ENCODE results near the gene GIT1.
"Not testable (repeated sequence)": the region's sequence is repeated elsewhere in the genome, so short reads cannot be mapped to it uniquely, and the experiment has no call there.

The GIT1 gene

DNA sequence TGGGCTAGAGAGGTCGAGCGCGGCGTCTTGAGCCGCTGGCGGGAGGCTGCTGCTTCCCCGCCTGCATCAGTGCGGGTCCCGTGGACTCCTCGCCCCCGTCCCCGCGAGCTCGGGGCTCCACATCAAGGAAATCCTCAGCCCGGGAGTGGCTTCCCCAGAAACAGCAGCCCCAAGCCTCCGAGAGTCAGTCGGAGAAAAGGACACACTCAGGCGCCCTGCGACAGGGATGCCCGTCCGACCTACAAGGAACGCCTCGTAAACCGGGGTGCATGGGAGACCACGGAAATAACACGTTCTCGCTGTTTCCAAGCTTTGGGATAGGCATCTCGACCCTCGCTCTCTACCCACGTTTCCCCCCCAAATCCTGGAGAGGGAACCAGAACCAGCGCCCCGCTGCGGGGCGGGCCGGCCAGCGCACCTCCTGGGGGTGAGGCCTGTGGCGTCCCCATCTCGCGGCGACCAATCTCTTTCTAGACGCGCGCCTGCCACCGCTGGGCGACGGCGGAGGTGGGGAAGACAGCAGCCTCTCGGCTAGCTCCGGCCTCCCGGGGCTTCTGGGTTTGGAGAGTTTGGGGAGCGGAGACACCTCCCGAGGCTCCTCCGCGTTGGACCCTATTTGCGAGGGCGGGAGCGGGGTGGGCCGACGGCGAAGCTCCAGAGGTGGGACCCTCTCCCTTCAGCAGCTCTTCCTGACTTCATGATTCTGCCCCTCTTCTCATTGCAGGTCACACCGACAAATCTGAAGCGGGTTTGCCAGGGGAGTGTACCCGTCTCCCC, 21.7 kb downstream of the GIT1 start:
- peak; percentile 88 for DNase-seq (ENCODE audit: low spot score)

DNA sequence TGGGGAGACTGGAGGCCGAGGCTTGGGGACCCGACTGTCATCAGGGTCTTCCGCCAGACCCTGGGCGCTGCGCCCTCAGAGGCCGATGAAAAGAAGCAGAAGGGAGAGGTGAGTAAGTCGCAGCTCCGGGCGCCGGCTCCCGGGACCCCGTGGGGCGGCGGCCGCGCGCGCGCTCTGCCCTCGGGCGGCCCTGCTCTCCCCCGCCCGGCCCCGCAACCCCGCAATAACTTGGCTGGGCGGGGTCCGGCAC, 22.2 kb downstream of the GIT1 start:
- peak; percentile 60 for DNase-seq (ENCODE audit: low spot score)

DNA sequence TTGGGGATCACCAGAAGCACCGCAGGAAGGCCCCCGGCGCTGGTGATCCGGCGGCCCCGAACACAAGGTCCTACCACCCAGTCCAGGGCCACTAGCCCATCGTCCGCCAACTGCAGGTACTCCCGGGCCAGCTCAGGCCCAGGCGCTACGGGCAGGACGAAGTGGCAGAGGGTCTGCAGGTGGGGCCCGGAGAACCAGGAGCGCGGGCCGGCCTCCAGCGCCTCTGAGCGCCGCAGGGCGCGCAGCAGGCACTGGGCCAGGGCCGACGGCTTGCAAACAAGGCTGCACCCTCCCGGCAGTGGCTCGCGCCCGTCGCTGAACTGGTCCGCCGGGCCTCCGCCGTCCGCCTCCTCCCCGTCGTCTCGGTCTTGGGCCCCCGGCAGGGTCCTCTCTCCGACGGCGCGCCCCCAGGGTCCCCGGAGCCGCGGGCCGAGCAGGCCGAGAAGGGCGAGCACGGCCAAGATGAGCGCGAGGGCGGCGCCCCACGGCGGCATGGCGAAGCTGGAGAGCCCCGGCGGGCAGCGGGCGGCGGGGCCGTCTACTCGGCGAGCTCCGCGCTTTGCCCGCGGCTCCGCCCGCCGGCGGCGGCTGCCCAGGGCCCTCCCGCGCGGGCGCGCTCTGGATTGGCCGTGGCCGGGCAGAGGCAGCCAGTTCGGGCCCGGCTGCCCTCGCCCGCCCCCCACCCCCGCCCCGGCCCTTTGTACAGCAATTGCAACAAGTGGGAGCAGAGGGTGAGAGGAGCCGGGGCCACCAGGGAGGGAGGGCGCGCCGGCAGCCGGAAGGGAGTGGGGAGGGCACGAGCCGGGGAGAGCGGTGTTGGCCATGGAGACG, 22.8 kb downstream of the GIT1 start, which contains the start of gene ABHD15:
TSS of gene ABHD15 (minus strand) at position 565 of the 831 bp plus-strand sequence. CDS start at position 494, 71 bp downstream.
- peak; percentile 64 for DNase-seq (ENCODE audit: low spot score)

DNA sequence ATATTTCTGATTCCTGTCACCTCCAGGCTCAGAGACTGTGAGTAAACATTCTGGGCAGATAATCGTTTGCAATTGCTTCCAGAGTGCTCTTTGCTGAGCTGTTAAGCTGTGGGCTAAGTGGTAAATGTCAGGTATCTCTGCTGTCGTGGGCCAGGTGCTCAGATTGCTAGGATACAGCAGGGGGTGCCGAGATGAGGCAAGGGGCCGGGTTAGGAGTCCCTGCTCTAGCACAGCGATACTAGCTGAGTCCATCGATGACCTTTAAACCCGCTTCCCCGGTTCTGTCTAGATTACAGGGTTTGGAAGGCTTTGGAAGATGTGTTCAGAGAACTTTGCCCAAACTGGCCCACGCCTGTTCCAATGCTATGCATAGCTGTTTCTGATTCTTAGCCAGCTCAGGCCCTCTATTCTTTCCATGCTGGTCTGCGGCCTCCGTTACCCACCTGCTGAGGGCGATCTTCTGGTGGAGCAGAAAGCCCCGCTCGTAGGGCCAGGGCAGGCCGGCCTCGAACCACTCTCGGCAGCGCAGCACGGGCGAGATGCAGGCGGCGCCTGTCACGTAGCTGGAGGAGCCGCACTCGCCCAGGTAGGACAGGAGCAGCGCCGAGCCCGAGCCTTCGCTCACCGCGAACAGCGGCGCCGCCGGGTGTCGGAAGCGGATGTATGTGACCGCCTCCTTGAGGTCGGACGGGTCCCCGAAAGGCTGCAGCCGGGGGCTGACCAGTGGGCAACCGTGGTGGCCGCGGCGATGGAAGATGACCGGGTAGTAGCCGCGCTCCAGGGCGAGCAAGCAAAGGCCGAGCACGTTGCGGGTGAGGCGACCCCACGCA, 23.6 kb downstream of the GIT1 start:
- peak; percentile 60 for DNase-seq (ENCODE audit: low spot score)

DNA sequence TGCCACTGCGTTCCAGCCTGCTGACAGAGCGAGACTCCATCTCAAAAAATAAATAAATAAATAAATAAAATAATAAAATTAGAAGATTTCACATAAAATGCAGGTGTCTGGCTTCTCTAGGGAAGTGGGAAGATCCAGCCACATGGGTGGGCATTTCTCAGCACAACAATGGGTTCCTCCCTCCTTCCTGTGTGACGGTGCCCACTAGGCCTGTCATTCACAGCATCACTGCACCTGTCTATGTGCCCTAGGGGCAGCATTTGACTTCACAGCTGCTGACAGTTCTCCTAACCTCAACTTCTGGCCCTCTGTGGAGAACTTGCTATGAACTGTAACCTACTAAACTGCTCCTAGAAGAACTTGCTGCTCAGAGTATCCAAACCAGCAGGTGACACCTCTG, 25.6 kb downstream of the GIT1 start:
- peak; percentile 81 for DNase-seq (ENCODE audit: low spot score)

DNA sequence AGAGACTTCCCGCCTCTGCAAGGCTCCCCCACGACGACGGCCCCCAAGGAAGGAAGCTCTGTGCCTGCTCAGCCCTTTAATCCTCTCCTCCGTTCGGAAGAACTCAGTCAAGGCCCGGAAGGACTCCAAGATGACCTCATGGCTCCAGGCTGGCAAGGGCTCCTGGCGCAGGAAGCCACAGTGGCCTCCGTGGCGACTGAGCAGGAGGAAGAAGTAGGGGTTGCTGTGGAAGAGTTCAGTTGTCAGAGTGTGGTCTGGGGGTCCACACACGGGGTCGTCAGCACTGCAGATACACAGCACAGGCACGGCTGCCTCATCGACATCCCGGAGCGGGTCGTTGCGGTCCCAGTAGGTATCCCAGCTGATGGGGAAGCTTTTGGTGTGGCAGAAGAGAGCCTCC, 26.8 kb downstream of the GIT1 start:
- DNase-seq (ENCODE audit: low spot score) = no peak

DNA sequence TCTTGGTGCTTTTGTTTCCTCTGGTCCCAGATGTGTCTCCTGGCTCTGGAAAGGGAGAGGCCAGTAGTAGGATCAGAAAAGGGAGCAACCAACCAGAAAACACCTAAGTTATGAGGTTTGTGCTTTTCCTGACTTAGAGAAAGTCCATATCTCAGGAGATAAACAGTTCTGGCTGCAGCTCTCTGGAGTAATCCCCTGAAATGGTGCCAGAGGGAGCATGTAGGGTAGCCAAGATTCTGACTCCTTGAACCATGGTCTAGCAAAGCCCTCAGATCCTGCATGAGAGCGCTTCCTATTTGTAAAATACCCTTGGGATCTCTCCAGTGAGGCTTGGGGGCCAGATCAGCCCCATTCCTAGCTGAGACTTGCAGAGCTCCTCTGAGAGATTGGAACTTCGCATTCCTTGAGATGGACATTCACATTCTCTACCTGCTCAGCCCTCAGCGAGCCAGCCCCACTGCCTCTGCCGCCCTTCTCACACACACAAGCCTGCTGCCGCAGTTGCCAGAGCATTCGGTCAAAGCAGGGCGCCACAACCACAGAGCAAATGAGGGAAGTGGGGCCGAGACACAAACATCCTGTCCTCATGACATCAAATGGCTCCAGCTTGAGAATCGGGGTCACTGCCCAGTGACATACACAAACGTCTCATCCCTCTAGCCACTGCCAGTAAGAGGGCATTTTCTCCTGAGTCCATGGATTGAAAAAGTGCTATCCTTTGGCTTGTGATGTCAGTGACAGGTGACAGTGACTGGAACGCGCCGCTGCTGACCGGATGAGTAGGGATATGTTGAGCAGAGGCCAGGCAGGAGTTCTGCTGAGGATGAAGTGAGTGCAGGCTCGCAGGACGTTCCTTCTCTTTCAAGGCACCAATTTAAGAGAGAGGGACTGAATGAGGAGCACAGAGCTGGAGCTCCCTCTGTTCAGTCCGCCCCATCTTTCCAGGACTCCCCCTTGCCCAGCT, 27.6 kb downstream of the GIT1 start:
- DNase-seq (ENCODE audit: low spot score) = peak; percentile 70

DNA sequence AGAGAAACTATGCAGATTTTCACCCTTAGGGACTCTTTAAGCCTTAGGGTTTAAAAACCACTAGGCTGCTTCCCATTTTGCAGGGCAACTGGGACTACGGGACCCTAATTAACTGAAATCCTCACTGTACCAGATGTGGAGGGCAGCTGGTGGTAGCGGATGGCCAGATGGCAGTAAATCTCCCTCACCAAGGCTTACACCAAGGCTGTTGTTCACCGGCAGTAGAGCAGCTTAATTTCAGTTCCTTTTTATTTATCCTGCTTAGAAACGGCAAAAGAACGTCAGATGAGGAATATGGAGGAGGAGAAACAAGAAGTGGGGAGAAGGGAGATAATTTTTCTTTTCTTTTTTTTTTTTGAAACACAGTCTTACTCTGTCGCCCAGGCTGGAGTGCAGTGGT, 29.1 kb downstream of the GIT1 start:
- DNase-seq (ENCODE audit: low spot score) = peak; percentile 83

DNA sequence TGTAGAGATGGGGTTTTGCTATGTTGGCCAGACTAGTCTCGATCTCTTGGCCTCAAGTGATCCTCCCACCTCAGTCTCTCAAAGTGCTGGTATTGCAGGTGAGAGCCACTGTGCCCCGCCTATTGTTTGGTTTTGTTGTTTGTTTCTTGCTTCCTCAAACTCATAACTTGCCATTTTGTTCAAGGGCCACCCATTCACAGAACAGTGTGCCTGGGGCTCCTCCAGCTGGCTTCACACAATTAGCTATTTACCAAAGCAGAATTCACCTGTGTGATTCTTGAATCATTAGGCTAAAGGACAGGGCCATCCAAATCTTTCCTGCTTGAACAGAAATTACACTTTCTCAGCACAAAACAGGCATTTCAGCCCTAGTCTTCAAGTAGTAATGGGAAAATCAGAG, 29.8 kb downstream of the GIT1 start:
- no peak for DNase-seq (ENCODE audit: low spot score)

DNA sequence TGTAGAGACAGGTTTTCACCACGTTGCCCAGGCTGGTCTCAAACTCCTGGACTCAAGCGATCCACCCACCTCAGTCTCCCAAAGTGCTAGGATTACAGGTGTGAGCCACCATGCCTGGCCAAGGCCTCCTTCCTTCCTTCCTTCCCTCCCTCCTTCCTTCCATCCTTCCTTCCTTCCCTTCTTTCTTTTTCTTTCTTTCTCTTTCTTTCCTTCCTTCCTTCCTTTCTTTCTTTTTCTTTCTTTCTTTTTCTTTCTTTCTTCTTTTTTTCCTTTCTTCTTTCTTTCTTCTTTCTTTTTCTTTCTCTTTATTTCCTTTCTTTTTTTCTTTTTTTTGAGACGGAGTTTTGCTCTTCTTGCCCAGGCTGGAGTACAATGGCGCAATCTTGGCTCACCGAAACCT, 31.3 kb downstream of the GIT1 start:
- not testable (repeated sequence) for DNase-seq (ENCODE audit: low spot score)

DNA sequence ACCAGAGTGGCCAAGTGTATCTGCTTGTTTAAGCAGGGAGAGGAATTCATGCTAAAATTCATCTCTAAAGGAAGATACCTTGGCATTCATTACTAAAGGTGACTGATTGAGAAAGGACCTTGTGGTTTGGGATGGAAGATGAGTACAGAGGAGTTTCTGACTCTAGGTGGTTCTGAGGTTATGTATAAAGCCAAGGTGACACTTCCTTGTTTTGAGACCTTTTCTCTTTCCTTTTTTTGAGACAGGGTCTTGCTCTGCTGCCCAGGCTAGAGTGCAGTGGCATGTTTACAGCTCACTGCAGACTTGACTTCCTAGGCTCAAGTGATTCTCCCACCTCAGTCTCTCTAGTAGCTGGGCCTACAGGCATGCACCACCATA, 31.7 kb downstream of the GIT1 start:
- no peak for DNase-seq (ENCODE audit: low spot score)

DNA sequence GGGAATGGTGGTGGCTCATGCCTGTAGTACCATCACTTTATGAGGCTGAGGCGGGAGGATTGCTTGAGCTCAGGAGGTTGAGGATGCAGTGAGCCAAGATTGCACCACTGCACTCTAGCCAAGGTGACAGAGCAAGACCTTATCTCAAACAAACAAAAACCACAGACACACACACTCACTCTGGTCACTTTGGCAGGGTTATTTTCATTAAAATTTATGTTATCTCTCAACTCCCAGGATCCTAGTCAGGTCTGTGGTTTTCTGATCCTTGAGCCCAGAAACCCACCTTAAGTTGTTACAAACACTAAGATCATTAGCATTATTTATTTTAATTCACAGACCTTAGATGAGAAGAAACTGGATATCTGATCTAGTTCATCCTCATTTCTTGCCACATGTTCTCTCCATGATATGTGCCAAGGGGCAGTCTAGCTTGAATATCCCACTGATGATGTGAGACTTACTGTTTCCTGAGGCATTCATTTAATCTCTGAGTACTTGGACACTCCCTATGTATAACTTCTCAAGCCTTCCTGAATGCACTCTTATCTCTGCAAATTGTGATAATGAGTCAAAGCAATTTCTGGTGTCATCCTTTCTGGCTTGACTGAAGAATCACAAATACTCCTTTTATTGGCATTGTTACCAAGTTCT, 32.2 kb downstream of the GIT1 start:
- DNase-seq (ENCODE audit: low spot score) = no peak

DNA sequence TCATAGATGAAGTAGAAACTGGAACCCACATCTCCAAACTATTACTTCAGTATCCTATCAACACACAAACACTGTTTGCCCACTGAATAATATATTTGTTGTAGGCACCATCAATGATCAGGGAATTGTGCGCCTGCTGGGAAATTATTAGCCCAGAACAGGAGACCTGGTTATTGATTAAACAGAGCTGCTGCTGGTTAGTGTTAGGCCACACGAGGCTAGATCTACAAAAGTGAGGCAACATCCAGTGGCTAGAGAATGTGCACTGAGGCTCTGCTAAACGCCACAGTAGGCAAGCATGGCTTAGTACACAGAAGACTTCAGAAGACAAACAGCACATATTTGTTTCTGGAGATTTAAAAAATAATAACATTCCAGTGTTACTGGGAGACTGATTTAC, 33.6 kb downstream of the GIT1 start:
- no peak for DNase-seq (ENCODE audit: low spot score)

DNA sequence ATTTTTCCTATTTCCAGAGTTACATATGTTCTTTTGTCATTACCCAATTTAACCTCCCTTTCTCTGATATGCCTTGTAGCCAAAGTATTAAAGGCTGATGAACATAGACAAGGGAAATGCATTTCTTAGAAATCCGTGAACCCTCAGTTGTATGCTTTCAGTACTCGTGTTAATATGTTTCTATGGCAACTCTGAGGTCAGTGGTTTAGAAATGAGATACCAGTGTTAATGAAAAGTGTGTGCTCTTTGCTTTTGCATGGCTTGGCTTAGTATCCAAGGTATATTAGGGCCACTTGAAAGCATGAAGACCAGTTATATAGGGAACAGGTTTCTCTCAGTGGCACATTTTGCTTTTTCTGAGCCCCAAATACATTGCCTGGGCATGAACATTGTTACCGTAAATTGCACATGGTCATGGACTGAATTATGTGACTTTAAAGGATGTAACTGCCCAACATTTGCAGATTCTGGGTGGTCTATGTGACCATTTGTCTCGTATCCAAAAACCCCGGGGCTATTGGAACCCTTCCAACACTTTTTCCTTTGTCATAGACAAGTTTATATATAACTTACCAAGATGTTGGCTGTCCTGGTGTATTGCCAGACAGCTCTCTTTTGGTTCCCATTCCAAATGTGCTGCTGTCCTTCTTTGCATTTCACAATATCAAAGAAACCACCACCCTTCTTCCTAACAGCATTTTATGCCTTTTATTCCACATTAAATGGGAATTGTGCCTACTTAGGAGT, 40.1 kb downstream of the GIT1 start:
- no peak for DNase-seq (ENCODE audit: low spot score)

DNA sequence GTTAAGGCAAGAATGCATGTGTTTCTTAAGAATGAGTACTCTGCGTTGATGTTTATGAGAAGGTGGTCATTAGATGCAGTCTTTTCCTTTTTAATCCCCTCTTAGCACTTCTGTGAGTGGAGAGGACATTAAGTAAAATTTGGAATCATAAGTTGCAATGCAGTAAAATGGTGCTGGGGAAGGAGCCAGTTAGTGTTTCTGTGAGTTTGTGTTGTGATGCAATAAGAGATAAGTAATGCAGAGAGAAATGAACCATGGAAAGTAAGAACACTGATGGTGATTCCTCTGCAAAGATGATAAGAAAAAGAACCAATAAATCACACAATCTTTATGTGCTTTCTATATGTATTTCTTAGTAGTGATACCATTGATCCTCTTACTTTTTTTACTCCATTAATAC, 42.6 kb downstream of the GIT1 start:
- DNase-seq (ENCODE audit: low spot score) = no peak

DNA sequence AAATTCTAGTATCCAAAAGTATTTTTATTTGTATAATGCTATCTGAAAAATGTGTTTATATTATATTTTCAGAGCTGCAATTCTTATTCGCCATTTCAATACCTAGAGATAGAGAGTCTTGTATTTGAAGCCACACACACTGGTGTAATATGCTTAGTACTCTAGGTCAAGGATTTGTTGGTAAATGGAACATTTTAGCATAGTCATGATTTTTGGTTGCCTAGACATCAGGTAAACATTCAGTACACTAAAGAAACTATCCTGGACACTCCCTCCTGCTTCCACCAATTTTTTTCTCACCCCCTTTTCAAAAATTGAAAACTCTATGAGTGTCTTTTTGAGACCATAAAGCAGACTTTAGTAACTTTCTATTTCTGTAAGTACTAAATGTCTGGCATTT, 43.4 kb downstream of the GIT1 start:
- DNase-seq (ENCODE audit: low spot score) = no peak

DNA sequence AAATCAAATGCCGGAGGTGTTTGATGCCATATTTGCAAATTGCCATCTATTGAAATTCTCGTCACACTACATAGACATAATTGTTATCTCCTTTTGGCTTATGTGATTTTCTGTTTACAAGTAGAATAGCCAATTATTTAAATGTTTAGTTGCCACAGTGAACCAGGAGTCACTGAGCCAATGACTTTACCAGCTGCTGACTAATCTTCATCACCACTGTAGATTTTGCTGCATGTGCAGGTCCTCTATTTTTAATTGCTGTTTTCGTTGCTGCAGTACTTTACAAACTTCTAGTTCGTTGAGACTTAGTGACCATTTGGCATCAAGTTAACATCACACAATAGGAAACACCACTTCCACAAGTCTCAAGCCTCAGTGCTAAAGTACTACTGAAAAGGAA, 45.4 kb downstream of the GIT1 start:
- DNase-seq (ENCODE audit: low spot score) = no peak

DNA sequence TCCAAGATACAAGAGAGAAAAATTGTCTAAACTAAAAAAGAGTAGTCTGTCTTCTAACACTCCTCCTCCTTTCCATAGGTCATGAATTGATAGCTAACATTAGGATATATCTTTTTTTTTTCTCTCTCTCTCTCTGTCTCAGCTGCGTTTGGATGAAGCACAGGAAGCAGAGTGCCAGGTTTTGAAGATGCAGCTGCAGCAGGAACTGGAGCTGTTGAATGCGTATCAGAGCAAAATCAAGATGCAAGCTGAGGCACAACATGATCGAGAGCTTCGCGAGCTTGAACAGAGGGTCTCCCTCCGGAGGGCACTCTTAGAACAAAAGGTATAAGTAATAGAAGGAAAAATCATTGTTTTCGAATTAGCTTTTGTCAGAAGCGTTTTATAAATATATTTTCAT, 55.5 kb downstream of the GIT1 start:
- no peak for DNase-seq (ENCODE audit: low spot score)

DNA sequence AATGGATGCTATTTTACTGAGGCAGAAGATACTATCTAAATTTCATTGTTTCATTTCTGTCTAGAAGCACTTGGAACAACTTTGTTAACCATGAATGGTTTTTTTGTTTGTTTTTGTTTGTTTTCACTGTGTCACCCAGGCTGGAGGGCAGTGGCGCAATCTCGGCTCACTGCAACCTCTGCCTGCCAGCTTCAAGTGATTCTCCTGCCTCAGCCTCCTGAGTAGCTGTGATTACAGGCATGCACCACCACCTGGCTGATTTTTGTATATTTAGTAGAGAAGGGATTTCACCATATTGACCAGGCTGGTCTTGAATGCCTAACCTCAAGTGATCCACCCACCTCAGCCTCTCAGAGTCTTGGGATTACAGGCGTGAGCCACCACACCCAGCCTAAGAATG, 63.1 kb downstream of the GIT1 start:
- DNase-seq (ENCODE audit: low spot score) = no peak

DNA sequence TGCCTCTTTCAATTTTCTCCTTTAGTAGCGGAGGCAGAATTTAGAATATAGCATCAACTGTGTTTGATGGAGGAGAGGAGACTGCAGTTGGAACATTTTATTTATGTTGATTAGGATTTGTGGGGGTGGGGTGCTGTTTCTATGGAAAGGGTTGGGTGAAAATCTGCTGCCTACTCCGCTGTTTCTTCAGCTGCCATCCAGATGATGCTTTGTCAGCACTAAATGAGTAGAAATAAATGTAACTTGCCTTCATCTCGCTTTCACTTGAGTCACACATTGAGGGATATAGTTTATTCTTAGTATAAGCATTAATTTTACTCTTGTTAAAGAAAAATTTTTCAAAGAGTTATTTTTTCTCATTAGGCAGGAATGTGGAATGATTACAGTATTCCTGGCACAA, 64.8 kb downstream of the GIT1 start:
- no peak for DNase-seq (ENCODE audit: low spot score)
